ENCODE results near the gene BMPR1A. TPM values are rescaled to one million over a fixed set of nuclear protein-coding genes. Genes with fewer than 3 reads are reported as not detected.

The BMPR1A gene
- total RNA-seq, 4 donors from 2014 or later = 29.3 to 45.2 (median 38.0) TPM

DNA sequence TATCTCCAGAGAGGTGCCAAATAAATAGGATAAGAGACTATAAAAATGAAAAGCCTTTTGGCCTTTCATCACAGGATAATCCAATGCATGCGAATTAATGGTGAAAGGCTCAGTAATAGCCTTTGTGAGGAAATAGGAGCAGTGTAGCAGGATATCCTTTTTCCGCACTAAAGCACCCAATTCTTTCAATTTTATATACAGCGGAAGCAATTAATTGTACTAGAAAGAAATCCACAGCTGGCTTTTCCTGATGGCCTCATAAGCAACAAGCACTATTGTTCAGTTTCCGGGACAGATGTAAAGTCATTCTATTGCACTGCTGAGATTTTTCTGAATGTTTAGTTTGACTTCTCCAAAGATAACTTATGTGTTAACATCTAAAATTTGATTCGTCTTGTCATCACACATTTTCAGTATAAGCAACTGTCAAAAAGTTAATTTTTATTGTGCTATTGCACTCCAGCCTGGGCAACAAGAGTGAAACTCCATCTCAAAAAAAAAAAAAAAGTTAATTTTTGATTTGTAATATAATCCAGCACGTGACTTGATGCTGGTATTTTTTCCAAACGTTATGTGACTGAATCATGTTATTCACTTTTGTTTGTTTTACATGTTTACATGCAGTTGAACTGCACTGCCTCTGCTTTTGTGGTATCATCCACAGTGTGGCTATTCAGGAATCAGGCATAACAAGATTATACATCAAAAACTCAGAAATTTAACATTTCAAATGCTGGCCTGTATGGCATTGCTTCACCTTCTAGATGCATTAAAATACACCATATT lies 8.4 kb upstream of the BMPR1A start:
- no peak for DNase-seq
- H3K4me1 ChIP-seq = peaks cover 12 to 51% (median 28%) of the 10 kb centered on the region in 4 donors
- H3K36me3 ChIP-seq = no peaks in the 10 kb centered on the region
- H3K27me3 ChIP-seq = no peaks in the 10 kb centered on the region
- intact Hi-C loops (cut with DNase I; ENCODE audit: low total_unique reads) = no loop called here
- in situ Hi-C loops (cut with MboI; ENCODE audit: low pct_ligation_motif_present in 1 of 4, low pct_unique_long_range_greater_than_20kb in 1 of 4, low sequenced_read_pairs in 3 of 4) = no loop called here
- TF ChIP-seq EP300 (IDR thresholded peaks at IDR 0.05; ENCODE audit: low read depth) (no peak), POLR2A (IDR thresholded peaks at IDR 0.05) (no peak), POLR2AphosphoS5 (IDR thresholded peaks at IDR 0.05) (no peak)
- TF ChIP-seq, protein P1, sequence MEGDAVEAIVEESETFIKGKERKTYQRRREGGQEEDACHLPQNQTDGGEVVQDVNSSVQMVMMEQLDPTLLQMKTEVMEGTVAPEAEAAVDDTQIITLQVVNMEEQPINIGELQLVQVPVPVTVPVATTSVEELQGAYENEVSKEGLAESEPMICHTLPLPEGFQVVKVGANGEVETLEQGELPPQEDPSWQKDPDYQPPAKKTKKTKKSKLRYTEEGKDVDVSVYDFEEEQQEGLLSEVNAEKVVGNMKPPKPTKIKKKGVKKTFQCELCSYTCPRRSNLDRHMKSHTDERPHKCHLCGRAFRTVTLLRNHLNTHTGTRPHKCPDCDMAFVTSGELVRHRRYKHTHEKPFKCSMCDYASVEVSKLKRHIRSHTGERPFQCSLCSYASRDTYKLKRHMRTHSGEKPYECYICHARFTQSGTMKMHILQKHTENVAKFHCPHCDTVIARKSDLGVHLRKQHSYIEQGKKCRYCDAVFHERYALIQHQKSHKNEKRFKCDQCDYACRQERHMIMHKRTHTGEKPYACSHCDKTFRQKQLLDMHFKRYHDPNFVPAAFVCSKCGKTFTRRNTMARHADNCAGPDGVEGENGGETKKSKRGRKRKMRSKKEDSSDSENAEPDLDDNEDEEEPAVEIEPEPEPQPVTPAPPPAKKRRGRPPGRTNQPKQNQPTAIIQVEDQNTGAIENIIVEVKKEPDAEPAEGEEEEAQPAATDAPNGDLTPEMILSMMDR (IDR thresholded peaks at IDR 0.05) = no peak
- H3K27ac ChIP-seq = peak overlapping the region in 1 of 4 donors; percentile 14
- no peaks in the 10 kb centered on the region for H3K9me3 ChIP-seq
- no peak overlapping the region for H3K4me3 ChIP-seq
- 23 to 33% methylated on average over 7 of the region's 7 CpGs for WGBS, 2 donors (ENCODE audit: low coverage in 1 of 2)

DNA sequence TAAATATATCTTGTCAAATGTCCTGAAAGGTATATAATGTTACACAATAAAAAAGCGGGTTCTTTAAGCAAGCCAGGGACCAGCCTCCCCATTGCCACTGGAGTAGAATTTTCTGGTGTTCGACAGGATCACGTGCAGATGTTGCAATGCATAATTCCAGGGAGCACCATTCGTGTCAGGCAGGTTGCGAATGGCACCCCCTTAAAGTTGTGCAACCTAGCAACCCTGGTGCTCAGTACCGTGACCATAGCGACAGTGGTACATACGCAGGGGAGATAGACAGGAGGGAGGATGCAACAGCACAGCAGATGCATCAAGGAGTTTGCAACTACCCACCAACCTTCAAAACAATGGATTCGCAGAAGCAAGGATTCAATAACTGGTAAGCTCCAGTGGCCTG lies 6.6 kb upstream of the BMPR1A start:
- Histone ChIP-seq H3K27ac (no peak overlapping the region), H3K4me1 (peaks cover 0 to 49% (median 22%) of the 10 kb centered on the region in 4 donors), H3K4me3 (no peak overlapping the region), H3K9me3 (no peaks in the 10 kb centered on the region), H3K36me3 (no peaks in the 10 kb centered on the region), H3K27me3 (no peaks in the 10 kb centered on the region)
- WGBS, 2 donors (ENCODE audit: low coverage in 1 of 2) = 86 to 89% methylated on average over 4 to 9 of the region's 9 CpGs
- in situ Hi-C loops (cut with MboI; ENCODE audit: low pct_ligation_motif_present in 1 of 4, low pct_unique_long_range_greater_than_20kb in 1 of 4, low sequenced_read_pairs in 3 of 4) (no loop called here), intact Hi-C loops (cut with DNase I; ENCODE audit: low total_unique reads) (no loop called here)
- DNase-seq = no peak
- TF ChIP-seq, protein P1 (IDR thresholded peaks at IDR 0.05) = no peak
- no peak for TF ChIP-seq EP300 (IDR thresholded peaks at IDR 0.05; ENCODE audit: low read depth)
- no peak for TF ChIP-seq POLR2AphosphoS5 (IDR thresholded peaks at IDR 0.05)
- TF ChIP-seq POLR2A (IDR thresholded peaks at IDR 0.05) = no peak

DNA sequence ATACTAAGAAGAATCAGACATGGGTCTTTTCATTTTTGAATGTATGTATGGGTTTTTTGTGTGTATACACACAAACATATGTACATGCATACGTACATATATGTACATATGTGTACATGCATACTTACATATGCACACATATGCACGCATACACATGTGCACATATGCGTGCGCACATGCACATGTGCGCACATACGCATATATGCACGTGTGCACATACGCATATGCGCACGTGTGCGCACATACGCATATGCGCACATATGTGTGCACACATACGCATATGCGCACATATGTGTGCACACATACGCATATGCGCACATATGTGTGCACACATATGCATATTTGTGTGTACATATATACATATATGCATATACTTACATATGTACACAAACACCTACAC lies 4.9 kb upstream of the BMPR1A start:
- intact Hi-C loops (cut with DNase I; ENCODE audit: low total_unique reads) = no loop called here
- Histone ChIP-seq H3K4me1 (peaks cover 0 to 51% (median 29%) of the 10 kb centered on the region in 4 donors), H3K27me3 (no peaks in the 10 kb centered on the region), H3K9me3 (no peaks in the 10 kb centered on the region), H3K27ac (peak overlapping the region in 2 of 4 donors; percentile 98 to 99), H3K4me3 (no peak overlapping the region), H3K36me3 (no peaks in the 10 kb centered on the region)
- WGBS, 2 donors (ENCODE audit: low coverage in 1 of 2) = 88 to 97% methylated on average over 16 to 17 of the region's 17 CpGs
- in situ Hi-C loops (cut with MboI; ENCODE audit: low pct_ligation_motif_present in 1 of 4, low pct_unique_long_range_greater_than_20kb in 1 of 4, low sequenced_read_pairs in 3 of 4) = no loop called here
- no peak for DNase-seq
- TF ChIP-seq, protein P1 (IDR thresholded peaks at IDR 0.05) = no peak
- no peak for TF ChIP-seq EP300 (IDR thresholded peaks at IDR 0.05; ENCODE audit: low read depth)

DNA sequence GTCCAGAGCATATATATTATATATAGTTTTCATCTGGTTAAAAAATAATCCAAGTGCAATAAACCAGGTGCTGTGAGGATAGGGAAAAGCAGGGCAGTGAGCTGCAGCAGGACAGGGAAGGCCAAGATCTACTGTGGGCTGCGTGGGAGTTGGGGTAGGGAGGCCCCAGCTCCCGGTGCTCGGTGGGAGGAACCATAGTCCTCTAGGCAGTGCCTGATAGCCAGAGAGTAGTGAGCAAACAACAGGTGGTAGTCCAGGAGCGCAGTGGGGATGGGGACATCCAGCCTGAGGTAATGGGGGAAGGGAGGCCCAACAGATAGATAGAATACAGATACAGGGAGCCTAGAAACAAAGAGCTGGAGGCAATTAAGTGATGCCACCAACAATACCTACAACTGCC lies 4.1 kb upstream of the BMPR1A start:
- Histone ChIP-seq H3K36me3 (no peaks in the 10 kb centered on the region), H3K4me1 (peaks cover 0 to 51% (median 29%) of the 10 kb centered on the region in 4 donors), H3K27me3 (no peaks in the 10 kb centered on the region), H3K27ac (peak overlapping the region; percentile 42 to 99 (median 75)), H3K9me3 (no peaks in the 10 kb centered on the region), H3K4me3 (no peak overlapping the region)
- in situ Hi-C loops (cut with MboI; ENCODE audit: low pct_ligation_motif_present in 1 of 4, low pct_unique_long_range_greater_than_20kb in 1 of 4, low sequenced_read_pairs in 3 of 4) = no loop called here
- intact Hi-C loops (cut with DNase I; ENCODE audit: low total_unique reads) = no loop called here
- peak; percentile 37 for DNase-seq
- 54% methylated on average over 4 of the region's 4 CpGs; no CpG with 5 or more reads in 1 of the 2 donors for WGBS, 2 donors (ENCODE audit: low coverage in 1 of 2)
- TF ChIP-seq, protein P1 (IDR thresholded peaks at IDR 0.05) = no peak
